H1 (cell line): Measurements from ENCODE around the gene ARHGAP1. TPM values are rescaled to one million over a fixed set of nuclear protein-coding genes. Genes with fewer than 3 reads are reported as not detected.

ENCODE experiments used
- CTCF ChIA-PET: fragments of 300-600 bp; sonication (Branson Sonifier 250); formaldehyde crosslinking; loops from one replicate; lab custom pipeline; 2021; ENCODE audit not compliant: partially characterized antibody; lab: Charles Lee
- POLR2A ChIA-PET: fragments of 300-600 bp; sonication (Branson Sonifier 250); formaldehyde crosslinking; loops from one replicate; lab custom pipeline; 2021; ENCODE audit warnings: inconsistent platforms; ENCODE audit not compliant: partially characterized antibody; lab: Charles Lee
- DNase-seq, 2 experiments: peaks; one replicate each; pipeline versions ENCODE4 v3.0.0 to v3.0.0-alpha.2; 2010 to 2022; ENCODE audit warnings: low spot score in 2 of 2, low read depth in 1 of 2, mixed read lengths in 1 of 2
- FAIRE-seq: peaks from 2 replicates; lab custom pipeline; 2011; peaks lifted over from hg19 to GRCh38; lab: Jason Lieb, UNC
- H2AFZ ChIP-seq: 2 replicates; pipeline ENCODE4 v1.8.1; 2012; ENCODE audit warnings: low read length, inconsistent platforms
- H2AK5ac ChIP-seq: 2 replicates; pipeline ENCODE4 v1.6.1; 2013; ENCODE audit warnings: low read depth, low read length
- H2BK120ac ChIP-seq: replicated peaks from 2 replicates; pipeline ENCODE3; 2013; ENCODE audit warnings: low read depth, low read length, inconsistent platforms
- H2BK12ac ChIP-seq: 2 replicates; pipeline ENCODE4 v1.6.1; 2013; ENCODE audit warnings: low read depth, low read length
- H2BK15ac ChIP-seq: 2 replicates; pipeline ENCODE4 v1.6.1; 2013; ENCODE audit warnings: low read length
- H2BK20ac ChIP-seq: 2 replicates; pipeline ENCODE4 v1.6.1; 2013; ENCODE audit warnings: low read length
- H2BK5ac ChIP-seq: 2 replicates; pipeline ENCODE4 v1.6.1; 2013; ENCODE audit warnings: low read depth, low read length
- H3K14ac ChIP-seq: 2 replicates; pipeline ENCODE4 v1.6.1; 2013; ENCODE audit warnings: inconsistent platforms; ENCODE audit not compliant: insufficient read length
- H3K18ac ChIP-seq: 2 replicates; pipeline ENCODE4 v1.6.1; 2013; ENCODE audit warnings: low read length; ENCODE audit errors: extremely low read depth
- H3K23ac ChIP-seq: 2 replicates; pipeline ENCODE4 v1.6.1; 2013; ENCODE audit warnings: inconsistent platforms; ENCODE audit not compliant: insufficient read length
- H3K23me2 ChIP-seq: 2 replicates; pipeline ENCODE4 v1.6.1; 2013; ENCODE audit warnings: low read depth, low read length
- H3K27ac ChIP-seq: 2 replicates; pipeline ENCODE4 v1.6.1; 2011; ENCODE audit warnings: low read depth, low read length, inconsistent platforms
- H3K27me3 ChIP-seq, 4 experiments: replicated peaks in 1 of 4; 1 replicate in 1 of 4; 2 replicates in 3 of 4; pipeline versions ENCODE4 v1.6.1 to v1.8.1; 2011 to 2013; ENCODE audit warnings: low read length in 3 of 4, mild to moderate bottlenecking in 3 of 4, inconsistent platforms in 2 of 4, mixed read lengths in 2 of 4, moderate library complexity in 1 of 4; ENCODE audit not compliant: control insufficient read depth in 3 of 4, insufficient read depth in 3 of 4; ENCODE audit errors: extremely low read depth in 1 of 4
- H3K36me3 ChIP-seq, 4 experiments: 2 replicates each; pipeline versions ENCODE4 v1.6.1 to v1.8.1; 2011 to 2013; ENCODE audit warnings: mild to moderate bottlenecking in 4 of 4, low read length in 3 of 4, moderate library complexity in 2 of 4, control low read depth in 1 of 4, inconsistent platforms in 1 of 4; ENCODE audit not compliant: insufficient read depth in 4 of 4, control insufficient read depth in 2 of 4
- H3K4ac ChIP-seq: replicated peaks from 2 replicates; pipeline ENCODE3; 2013; ENCODE audit warnings: low read length, low read depth, mixed read lengths, inconsistent platforms; ENCODE audit not compliant: insufficient read length
- H3K4me1 ChIP-seq, 4 experiments: replicated peaks in 1 of 4; 1 replicate in 1 of 4; 2 replicates in 3 of 4; pipeline versions ENCODE4 v1.6.1 to v1.8.1; 2011 to 2013; ENCODE audit warnings: low read length in 3 of 4, inconsistent platforms in 2 of 4, mixed read lengths in 1 of 4; ENCODE audit not compliant: insufficient read depth in 4 of 4, control insufficient read depth in 3 of 4
- H3K4me2 ChIP-seq, 2 experiments: 2 replicates each; pipeline versions ENCODE4 v1.6.1 to v1.8.1; 2011 to 2013; ENCODE audit warnings: low read depth in 2 of 2, low read length in 2 of 2, control low read depth in 1 of 2, inconsistent platforms in 1 of 2, mild to moderate bottlenecking in 1 of 2; ENCODE audit not compliant: insufficient read depth in 1 of 2
- H3K4me3 ChIP-seq, 4 experiments: fragments of 200-600, 300-600 bp in 1 of 4; sonication (generic), shearing (Covaris generic), sonication (Bioruptor Twin) in 1 of 4; 2 replicates each; pipeline versions ENCODE4 v1.5.1 to v1.8.1; 2011 to 2016; ENCODE audit warnings: low read length in 4 of 4, low read depth in 3 of 4, control low read depth in 2 of 4, inconsistent platforms in 2 of 4, mild to moderate bottlenecking in 2 of 4, mixed read lengths in 1 of 4, moderate library complexity in 1 of 4; ENCODE audit not compliant: insufficient read depth in 2 of 4; ENCODE audit errors: extremely low read depth in 1 of 4
- H3K56ac ChIP-seq: replicated peaks from 2 replicates; pipeline ENCODE3; 2013; ENCODE audit warnings: low read depth, mild to moderate bottlenecking, mixed read lengths, low read length, inconsistent platforms; ENCODE audit not compliant: insufficient read length
- H3K79me1 ChIP-seq: 2 replicates; pipeline ENCODE4 v1.6.1; 2013; ENCODE audit warnings: low read depth, low read length, control low read depth
- H3K79me2 ChIP-seq, 2 experiments: 2 replicates each; pipeline versions ENCODE4 v1.6.1 to v1.8.1; 2012 to 2013; ENCODE audit warnings: low read length in 2 of 2, mild to moderate bottlenecking in 2 of 2, inconsistent platforms in 1 of 2; ENCODE audit not compliant: insufficient read depth in 2 of 2, control insufficient read depth in 1 of 2
- H3K9ac ChIP-seq, 4 experiments: replicated peaks in 1 of 4; 1 replicate in 1 of 4; 2 replicates in 3 of 4; pipeline versions ENCODE4 v1.6.1 to v1.8.1; 2011 to 2013; ENCODE audit warnings: low read depth in 3 of 4, low read length in 3 of 4, control low read depth in 2 of 4, mild to moderate bottlenecking in 2 of 4, moderate library complexity in 2 of 4, inconsistent platforms in 1 of 4; ENCODE audit errors: extremely low read depth in 1 of 4
- H3K9me3 ChIP-seq, 2 experiments: 2 replicates each; pipeline versions ENCODE4 v1.6.1 to v1.8.1; 2012 to 2013; ENCODE audit warnings: mild to moderate bottlenecking in 2 of 2, moderate library complexity in 2 of 2, control low read depth in 1 of 2, inconsistent platforms in 1 of 2, low read depth in 1 of 2, low read length in 1 of 2, mixed read lengths in 1 of 2; ENCODE audit not compliant: insufficient read depth in 2 of 2
- H4K20me1 ChIP-seq, 2 experiments: replicated peaks in 1 of 2; 2 replicates each; pipeline versions ENCODE3 to v1.8.1; 2011 to 2013; ENCODE audit warnings: inconsistent platforms in 2 of 2, low read length in 2 of 2, mild to moderate bottlenecking in 1 of 2; ENCODE audit not compliant: insufficient read depth in 2 of 2, control insufficient read depth in 1 of 2
- H4K5ac ChIP-seq: 2 replicates; pipeline ENCODE4 v1.6.1; 2013; ENCODE audit warnings: low read length, low read depth, mixed read lengths, inconsistent platforms; ENCODE audit not compliant: insufficient read length
- H4K8ac ChIP-seq: 2 replicates; pipeline ENCODE4 v1.8.0; 2013; ENCODE audit warnings: mild to moderate bottlenecking, moderate library complexity, low read length, inconsistent platforms; ENCODE audit not compliant: insufficient read depth; ENCODE audit errors: extremely low read depth
- H4K91ac ChIP-seq: replicated peaks from 2 replicates; pipeline ENCODE3; 2013; ENCODE audit warnings: low read length, mixed read lengths, inconsistent platforms; ENCODE audit not compliant: insufficient read length
- ASH2L ChIP-seq: fragments of 200-600, 300-600 bp; sonication (generic); IDR thresholded peaks from one replicate; pipeline ENCODE4 v1.7.1; 2017; ENCODE audit warnings: low read length
- CBX5 ChIP-seq: fragments of 300-800, 300-1000 bp; sonication (generic); IDR thresholded peaks from 2 replicates; pipeline ENCODE4 v1.7.1; 2016; ENCODE audit warnings: antibody characterized with exemption, low read length, low read depth
- CHD2 ChIP-seq: IDR thresholded peaks from 2 replicates; pipeline ENCODE4 v1.6.1; 2012; ENCODE audit warnings: low read length, improper control_type of control experiment
- CTBP2 ChIP-seq: IDR thresholded peaks from 2 replicates; pipeline ENCODE4 v1.7.0; 2011; ENCODE audit warnings: borderline replicate concordance, mild to moderate bottlenecking, moderate library complexity, mixed read lengths, low read length; ENCODE audit not compliant: insufficient read depth, insufficient read length
- E2F6 ChIP-seq: IDR thresholded peaks from 2 replicates; pipeline ENCODE4 v1.6.1; 2012; ENCODE audit warnings: inconsistent platforms
- FOSL1 ChIP-seq: IDR thresholded peaks from 2 replicates; pipeline ENCODE4 v1.6.1; 2011; ENCODE audit warnings: mild to moderate bottlenecking, low read depth, low read length, moderate library complexity; ENCODE audit not compliant: insufficient read depth
- KDM1A ChIP-seq: fragments of 200-600, 300-600 bp; sonication (generic); IDR thresholded peaks from 2 replicates; pipeline ENCODE4 v1.7.1; 2016; ENCODE audit warnings: mild to moderate bottlenecking, low read length, borderline replicate concordance
- PHF8 ChIP-seq: fragments of 200-600 bp; sonication (generic); conservative IDR thresholded peaks from 2 replicates; pipeline ENCODE4 v1.7.1; 2012; ENCODE audit warnings: low read depth, mild to moderate bottlenecking, inconsistent platforms, low read length, moderate library complexity
- SP1 ChIP-seq: IDR thresholded peaks from 2 replicates; pipeline ENCODE4 v1.6.1; 2011; ENCODE audit warnings: low read depth, low read length
- SUZ12 ChIP-seq: fragments of 200-600 bp; sonication (generic); IDR thresholded peaks from 2 replicates; pipeline ENCODE4 v1.6.1; 2012; ENCODE audit warnings: mild to moderate bottlenecking, inconsistent platforms, low read length, moderate library complexity, mixed read lengths
- YY1 ChIP-seq: IDR thresholded peaks from 2 replicates; pipeline ENCODE4 v1.6.1; 2011; ENCODE audit warnings: low read depth, mild to moderate bottlenecking, low read length
- WGBS, 2 experiments: shearing (Covaris generic) in 1 of 2; methylation state at CpG; one replicate each; pipeline versions ENCODE4 v1.1.6 to v1.1.7; 2013 to 2015; ENCODE audit warnings: low lambda C conversion rate in 2 of 2, mixed read lengths in 2 of 2, inconsistent platforms in 1 of 2, low coverage in 1 of 2, missing lambda C conversion rate in 1 of 2; ENCODE audit not compliant: insufficient replicate concordance in 2 of 2, insufficient coverage in 1 of 2, insufficient read length in 1 of 2; ENCODE audit errors: extremely low coverage in 1 of 2, missing lambda C conversion rate in 1 of 2; 5-methylcytosine and 5-hydroxymethylcytosine counted together
- polyA plus RNA-seq, 7 experiments: library from polyadenylated mRNA; depleted of rRNA in 3 of 7; stranded (reverse) in 5 of 7; unstranded in 2 of 7; fragments of >200 nt in 5 of 7; fragments of 200-250 nt in 2 of 7; gene quantifications; 1 replicate in 5 of 7; 2 replicates in 1 of 7; 4 replicates in 1 of 7; pipeline versions ENCODE4 v1.2.1 to v1.2.3, GENCODE V29; 2011 to 2013; ENCODE audit warnings: missing spikeins in 2 of 7, mixed read lengths in 2 of 7
- total RNA-seq: library from RNA; stranded (reverse); fragmentation: NEBNext Ultra II Directional; extraction: Animal tissue kit (Norgen Biotek cat#: 25700); gene quantifications from 2 replicates; pipeline ENCODE4 v1.2.1, GENCODE V29; 2021

ARHGAP1 gene
- total and polyA plus RNA-seq, 2 of the 8 experiments (the other 6 are each of a cell fraction or from before 2014, with no cell fraction given), result 28.6 to 58.8 TPM

- Histone ChIP-seq H3K23ac (no peak overlapping the region), H3K56ac (no peak overlapping the region), H3K4me3 (no peak overlapping the region), H3K27ac (no peak overlapping the region), H2BK5ac (no peak overlapping the region), H4K5ac (no peak overlapping the region), H2BK120ac (no peak overlapping the region), H3K18ac (no peak overlapping the region), H3K9me3 (no peaks in the 10 kb centered on the region), H3K79me2 (no peaks in the 10 kb centered on the region), H4K8ac (peak overlapping the region; percentile 28), H3K9ac (no peak overlapping the region), H2BK15ac (no peak overlapping the region), H2BK20ac (no peak overlapping the region), H3K27me3 (no peaks in the 10 kb centered on the region), H2AK5ac (no peak overlapping the region), H2BK12ac (no peak overlapping the region), H3K14ac (no peak overlapping the region), H3K23me2 (no peaks in the 10 kb centered on the region), H3K4me2 (no peak overlapping the region), H3K4ac (no peak overlapping the region), H4K20me1 (no peaks in the 10 kb centered on the region), H4K91ac (no peak overlapping the region), H3K4me1 (0 out of 7 replicates have a peak, but pooled peaks cover 0 to 2% (median 0%) of the 10 kb centered on the region in 4 experiments), H3K79me1 (no peaks in the 10 kb centered on the region), H3K36me3 (no peaks in the 10 kb centered on the region), H2AFZ (no peak overlapping the region)
- 91% methylated on average over 11 of the region's 11 CpGs; no CpG with 5 or more reads in 1 of the 2 experiments for WGBS, 2 experiments
- CTCF ChIA-PET, result interaction anchor here (0.7 to 0.9 kb wide), 2 partner anchors 39 to 435 kb away, joined by 3 read pairs; no protein-coding TSS in a partner anchor
- DNase-seq (peak in 1 of 2 experiments; percentile 46), FAIRE-seq (no peak)
- POLR2A ChIA-PET, result interaction anchor here (0.6 to 1.5 kb wide), 5 partner anchors 15 to 126 kb away, joined by 3 to 6 read pairs (median 3); partner anchors contain the start of genes ARHGAP1 and ZNF408
- TF ChIP-seq KDM1A (no peak), SP1 (no peak), YY1 (no peak), FOSL1 (no peak), E2F6 (no peak), CBX5 (no peak), SUZ12 (no peak), ASH2L (no peak), CHD2 (no peak), CTBP2 (no peak), PHF8 (no peak)
Observed at GRCh38 chr11:46718155-46719019, 18.0 kb upstream of the ARHGAP1 start.
